Trophoblast cell (in vitro differentiated cells and primary cell): ENCODE data around the gene MMP25.
"Not testable (repeated sequence)": the region's sequence is repeated elsewhere in the genome, so short reads cannot be mapped to it uniquely, and the experiment has no call there.

ENCODE experiments used
- DNase-seq, 2 donors: peaks; one replicate each; pipeline ENCODE4 v3.0.0-alpha.2; 2016
- H2AFZ ChIP-seq: 2 replicates; pipeline ENCODE4 v1.6.1; 2013; ENCODE audit warnings: low read length, moderate library complexity, mild to moderate bottlenecking; ENCODE audit not compliant: insufficient read depth, poor library complexity
- H2AK5ac ChIP-seq: 2 replicates; pipeline ENCODE4 v1.6.1; 2013; ENCODE audit warnings: mild to moderate bottlenecking, low read length
- H2BK120ac ChIP-seq: 2 replicates; pipeline ENCODE4 v1.6.1; 2013; ENCODE audit warnings: low read length, mild to moderate bottlenecking, moderate library complexity; ENCODE audit not compliant: insufficient read depth, poor library complexity
- H2BK12ac ChIP-seq: 2 replicates; pipeline ENCODE4 v1.6.1; 2013; ENCODE audit warnings: mild to moderate bottlenecking, low read length, moderate library complexity
- H2BK5ac ChIP-seq: 2 replicates; pipeline ENCODE4 v1.6.1; 2013; ENCODE audit warnings: low read length, low read depth, moderate library complexity, mild to moderate bottlenecking; ENCODE audit not compliant: poor library complexity
- H3K14ac ChIP-seq: 2 replicates; pipeline ENCODE4 v1.6.1; 2013; ENCODE audit warnings: mild to moderate bottlenecking, low read length
- H3K18ac ChIP-seq: 2 replicates; pipeline ENCODE4 v1.6.1; 2013; ENCODE audit warnings: mild to moderate bottlenecking, low read length
- H3K23ac ChIP-seq: 2 replicates; pipeline ENCODE4 v1.6.1; 2013; ENCODE audit warnings: low read length
- H3K27ac ChIP-seq: 2 replicates; pipeline ENCODE4 v1.5.1; 2013; ENCODE audit warnings: low read depth, mild to moderate bottlenecking, inconsistent platforms, low read length, moderate library complexity
- H3K27me3 ChIP-seq: 2 replicates; pipeline ENCODE4 v1.6.1; 2013; ENCODE audit warnings: inconsistent platforms, mild to moderate bottlenecking, low read length, moderate library complexity; ENCODE audit not compliant: insufficient read depth
- H3K36me3 ChIP-seq, 2 experiments: 1 replicate in 1 of 2; 2 replicates in 1 of 2; pipeline ENCODE4 v1.6.1; 2013; ENCODE audit warnings: low read length in 2 of 2, mild to moderate bottlenecking in 2 of 2, moderate library complexity in 1 of 2; ENCODE audit not compliant: insufficient read depth in 2 of 2, control insufficient read depth in 1 of 2
- H3K4ac ChIP-seq: 2 replicates; pipeline ENCODE4 v1.6.1; 2013; ENCODE audit warnings: low read depth, mild to moderate bottlenecking, low read length, moderate library complexity
- H3K4me1 ChIP-seq, 2 experiments: 1 replicate in 1 of 2; 2 replicates in 1 of 2; pipeline ENCODE4 v1.6.1; 2013; ENCODE audit warnings: low read length in 2 of 2, mild to moderate bottlenecking in 2 of 2, moderate library complexity in 1 of 2; ENCODE audit not compliant: insufficient read depth in 2 of 2, control insufficient read depth in 1 of 2
- H3K4me2 ChIP-seq: 2 replicates; pipeline ENCODE4 v1.6.1; 2013; ENCODE audit warnings: inconsistent platforms, mild to moderate bottlenecking, low read length, moderate library complexity
- H3K4me3 ChIP-seq: 2 replicates; pipeline ENCODE4 v1.5.1; 2013; ENCODE audit warnings: mild to moderate bottlenecking, low read depth, low read length, inconsistent platforms
- H3K79me1 ChIP-seq: one replicate; pipeline ENCODE4 v1.6.1; 2013; ENCODE audit warnings: low read length
- H3K79me2 ChIP-seq: 2 replicates; pipeline ENCODE4 v1.6.1; 2013; ENCODE audit warnings: low read length, mild to moderate bottlenecking; ENCODE audit not compliant: control insufficient read depth, insufficient read depth, poor library complexity
- H3K9ac ChIP-seq: 2 replicates; pipeline ENCODE4 v1.6.1; 2013; ENCODE audit warnings: mild to moderate bottlenecking, low read length
- H3K9me3 ChIP-seq: 2 replicates; pipeline ENCODE4 v1.6.1; 2013; ENCODE audit warnings: low read depth, mild to moderate bottlenecking, control low read depth, inconsistent platforms, low read length; ENCODE audit not compliant: insufficient read depth
- H4K12ac ChIP-seq: 2 replicates; pipeline ENCODE4 v1.6.1; 2013; ENCODE audit warnings: low read depth, mild to moderate bottlenecking, low read length, moderate library complexity
- H4K8ac ChIP-seq: 2 replicates; pipeline ENCODE4 v1.6.1; 2013; ENCODE audit warnings: low read depth, mild to moderate bottlenecking, low read length, moderate library complexity
- H4K91ac ChIP-seq: one replicate; pipeline ENCODE4 v1.6.1; 2013; ENCODE audit warnings: low read depth, mild to moderate bottlenecking, low read length, moderate library complexity
- WGBS: extraction: QIAGEN DNeasy Blood & Tissue Kit; methylation state at CpG from one replicate; pipeline ENCODE4 v1.1.7; 2013; ENCODE audit warnings: missing lambda C conversion rate; ENCODE audit not compliant: insufficient read length, insufficient coverage; ENCODE audit errors: extremely low coverage; 5-methylcytosine and 5-hydroxymethylcytosine counted together

The MMP25 gene

DNA sequence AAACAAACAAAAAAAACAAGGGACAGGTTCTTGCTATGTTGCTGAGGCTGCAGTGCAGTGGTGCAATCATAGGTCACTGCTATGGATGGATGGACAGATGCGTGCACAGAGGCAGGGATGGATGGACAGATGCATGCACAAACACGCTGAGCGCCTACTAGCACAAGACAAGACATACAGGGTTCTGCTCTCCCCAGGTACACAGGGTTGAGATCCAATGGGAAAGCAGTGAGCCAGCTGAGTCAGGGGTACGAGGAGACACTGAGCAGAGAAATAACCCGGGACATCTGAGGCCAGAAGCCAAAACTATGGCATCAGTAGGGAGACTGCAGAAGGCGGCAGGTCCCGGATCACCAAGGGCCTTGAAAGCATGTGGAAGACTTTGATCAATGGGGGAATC lies 25.3 kb downstream of the MMP25 start:
- Histone ChIP-seq H3K9ac (no peak overlapping the region), H3K27ac (no peak overlapping the region), H2BK12ac (no peak overlapping the region), H3K36me3 (no peaks in the 10 kb centered on the region), H3K9me3 (no peaks in the 10 kb centered on the region), H3K4ac (no peak overlapping the region), H3K18ac (no peak overlapping the region), H3K79me2 (no peaks in the 10 kb centered on the region), H2AK5ac (no peak overlapping the region), H2BK120ac (no peak overlapping the region), H4K8ac (no peak overlapping the region), H3K14ac (no peak overlapping the region), H2BK5ac (no peak overlapping the region), H4K91ac (no peak overlapping the region), H4K12ac (no peak overlapping the region), H3K4me3 (peak overlapping the region; percentile 47), H3K79me1 (no peaks in the 10 kb centered on the region), H3K27me3 (no peaks in the 10 kb centered on the region), H3K23ac (no peak overlapping the region), H3K4me1 (peaks cover 0 to 3% of the 10 kb centered on the region in 2 experiments), H2AFZ (no peak overlapping the region), H3K4me2 (no peak overlapping the region)
- no peak for DNase-seq
- no CpG with 5 or more reads among the region's 7 CpGs for WGBS

DNA sequence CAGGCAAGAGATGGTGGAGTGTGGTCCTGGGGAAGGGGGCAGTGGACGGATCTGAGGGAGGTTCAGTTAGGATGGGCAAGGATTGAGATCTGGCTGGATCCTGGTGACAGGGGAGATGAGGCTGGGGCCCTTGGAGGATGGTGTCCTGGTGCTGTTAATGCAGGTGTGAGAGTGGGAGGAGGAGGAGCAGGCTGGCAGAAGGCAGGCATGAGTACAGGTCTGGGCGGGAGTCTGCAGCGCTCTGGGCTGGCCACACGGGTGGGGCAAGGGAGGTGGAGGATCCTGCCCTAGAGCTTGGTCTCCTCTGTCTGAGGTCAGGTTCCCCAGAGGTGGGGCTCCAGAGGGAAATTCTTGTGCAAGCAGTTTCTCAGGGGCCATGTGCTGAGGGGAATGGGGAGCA lies 25.8 kb downstream of the MMP25 start:
- H2BK12ac ChIP-seq, H2BK5ac ChIP-seq, DNase-seq, H3K36me3 ChIP-seq, H2AK5ac ChIP-seq, H4K91ac ChIP-seq, H3K27me3 ChIP-seq, H2BK120ac ChIP-seq, H3K14ac ChIP-seq, H3K27ac ChIP-seq, H4K8ac ChIP-seq, H4K12ac ChIP-seq, H3K4ac ChIP-seq, H3K9me3 ChIP-seq, H3K18ac ChIP-seq, H2AFZ ChIP-seq, H3K4me3 ChIP-seq, H3K79me1 ChIP-seq, H3K4me1 ChIP-seq, H3K79me2 ChIP-seq, H3K4me2 ChIP-seq, H3K23ac ChIP-seq, H3K9ac ChIP-seq: not testable (repeated sequence)
- WGBS, result no CpG with 5 or more reads among the region's 4 CpGs

DNA sequence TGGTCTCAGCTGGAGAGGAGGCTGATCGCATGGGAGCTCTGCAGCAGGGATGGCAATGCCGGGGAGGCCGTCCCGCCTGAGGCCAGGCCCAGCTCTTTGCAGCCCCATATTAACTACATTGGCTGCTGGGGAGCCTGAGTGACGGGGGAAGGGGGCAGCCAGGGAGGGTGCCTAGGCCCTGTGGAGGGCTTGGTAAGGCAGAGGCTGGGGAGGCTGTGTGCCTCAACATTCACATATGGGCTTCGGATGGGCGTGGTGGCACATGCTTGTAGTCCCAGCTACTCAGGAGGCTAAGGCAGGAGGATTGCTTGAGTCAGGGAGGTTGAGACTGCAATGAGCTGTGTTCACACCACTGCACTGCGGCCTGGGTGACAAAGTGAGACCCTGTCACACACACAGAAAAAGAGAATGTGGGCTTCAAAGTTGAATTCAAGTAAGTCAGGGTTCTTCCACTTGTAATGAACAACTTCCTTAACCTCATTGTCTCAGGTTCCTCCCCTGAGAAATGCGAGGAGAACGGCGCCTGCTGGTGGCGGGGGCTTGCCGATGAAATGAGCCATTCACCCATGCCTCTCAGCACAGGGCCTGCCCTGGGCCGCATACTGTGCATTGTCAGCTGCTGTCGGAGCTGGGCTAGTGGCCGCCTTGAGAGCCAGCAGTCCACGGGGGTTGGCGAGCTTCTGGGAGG lies 26.4 kb downstream of the MMP25 start:
- WGBS, result no CpG with 5 or more reads among the region's 18 CpGs
- not testable (repeated sequence) for H3K4me3 ChIP-seq, H3K14ac ChIP-seq, H4K12ac ChIP-seq, H2BK120ac ChIP-seq, H3K27me3 ChIP-seq, H4K8ac ChIP-seq, H3K27ac ChIP-seq, H3K18ac ChIP-seq, H3K4me2 ChIP-seq, H3K36me3 ChIP-seq, H2BK12ac ChIP-seq, DNase-seq, H3K23ac ChIP-seq, H2AFZ ChIP-seq, H3K79me2 ChIP-seq, H3K4me1 ChIP-seq, H3K9me3 ChIP-seq, H4K91ac ChIP-seq, H2BK5ac ChIP-seq, H3K9ac ChIP-seq, H2AK5ac ChIP-seq, H3K4ac ChIP-seq, H3K79me1 ChIP-seq

DNA sequence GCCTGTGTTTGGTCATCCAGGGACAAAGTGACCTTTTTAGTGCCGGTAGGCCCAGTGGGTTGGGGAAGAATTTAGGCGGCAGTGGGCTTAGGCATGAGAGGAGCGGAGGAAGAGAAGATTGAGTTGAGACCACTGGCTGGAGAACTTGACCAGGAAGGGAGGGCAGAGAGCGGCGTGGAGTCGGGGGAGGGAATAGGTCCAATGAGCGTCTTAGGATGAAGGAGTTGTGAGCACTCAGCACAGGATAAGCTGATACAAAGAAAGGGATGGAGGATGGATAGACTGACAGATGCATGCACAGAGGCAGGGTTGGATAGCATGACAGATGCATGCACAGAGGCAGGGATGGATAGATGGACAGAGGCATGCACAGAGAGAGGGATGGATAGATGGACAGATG lies 27.1 kb downstream of the MMP25 start:
- Histone ChIP-seq H3K36me3 (no peaks in the 10 kb centered on the region), H3K9me3 (no peaks in the 10 kb centered on the region), H3K9ac (no peak overlapping the region), H2BK5ac (no peak overlapping the region), H3K79me1 (no peaks in the 10 kb centered on the region), H3K23ac (no peak overlapping the region), H2BK120ac (no peak overlapping the region), H3K18ac (no peak overlapping the region), H4K91ac (no peak overlapping the region), H3K79me2 (no peaks in the 10 kb centered on the region), H3K27me3 (no peaks in the 10 kb centered on the region), H4K8ac (no peak overlapping the region), H4K12ac (no peak overlapping the region), H2BK12ac (no peak overlapping the region), H2AFZ (no peak overlapping the region), H3K4me3 (peak overlapping the region; percentile 21), H3K27ac (no peak overlapping the region), H3K4ac (no peak overlapping the region), H3K4me2 (no peak overlapping the region), H3K4me1 (peaks cover 0 to 6% of the 10 kb centered on the region in 2 experiments), H3K14ac (no peak overlapping the region), H2AK5ac (no peak overlapping the region)
- WGBS, result no CpG with 5 or more reads among the region's 7 CpGs
- no peak for DNase-seq
